A549 treated with dexamethasone at 1 μM for 4 hours (cell line): ENCODE data around the gene ORC1. TPM values are rescaled to one million over a fixed set of nuclear protein-coding genes. Genes with fewer than 3 reads are reported as not detected.

Experiments
- total RNA-seq: library from RNA; stranded (reverse); fragments of 200-300 nt; extraction: Qiagen RNA extraction; gene quantifications from 5 replicates; pipeline ENCODE4 v1.2.3, GENCODE V29; 2022

The ORC1 gene
- 22.8 to 24.2 TPM (median 23.7 TPM) in 5 replicates for total RNA-seq

DNA sequence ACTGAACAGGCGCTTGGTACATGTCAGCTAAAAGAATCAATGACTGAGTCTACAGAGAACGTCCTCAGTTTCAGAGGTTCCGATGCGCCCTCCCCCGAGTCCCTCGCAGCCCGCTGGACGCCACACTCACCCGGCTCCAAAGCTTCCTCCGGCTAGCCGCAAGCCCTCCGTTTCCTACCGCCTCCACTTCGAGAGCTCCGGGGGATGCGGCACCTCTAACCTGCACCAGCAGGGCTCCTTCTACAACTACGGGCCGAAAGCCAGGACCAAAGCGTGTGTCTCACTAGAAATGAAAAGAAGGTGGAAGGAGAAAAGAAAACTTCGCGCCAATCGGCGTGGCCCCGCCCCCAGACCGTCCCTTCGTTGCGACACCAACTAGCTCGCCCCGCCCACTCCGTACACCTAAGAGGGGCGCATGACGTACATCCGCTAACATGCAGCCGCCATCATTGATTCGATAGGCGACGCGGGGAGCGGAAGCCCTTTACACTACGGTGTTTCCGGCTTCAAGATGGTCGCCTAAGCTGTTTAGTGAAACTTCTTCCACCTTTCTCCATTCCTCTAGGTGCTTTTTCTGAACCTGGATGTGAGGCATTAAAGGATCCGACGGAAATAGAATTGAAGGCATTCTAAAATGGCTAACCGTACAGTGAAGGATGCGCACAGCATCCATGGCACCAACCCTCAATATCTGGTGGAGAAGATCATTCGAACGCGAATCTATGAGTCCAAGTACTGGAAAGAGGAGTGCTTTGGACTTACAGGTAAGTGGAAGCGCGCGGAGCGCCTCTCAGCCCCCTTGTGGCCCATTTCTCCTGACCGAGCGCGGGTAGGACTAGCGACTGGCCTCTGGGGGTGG lies at the start of gene ORC1, which contains the start of gene PRPF38A:
Gene ORC1 (minus strand): TSS at position 308 of the 859 bp plus-strand sequence. CDS start 2,200 bp downstream, outside the sequence.
Gene PRPF38A (plus strand): TSS at position 487 of the 859 bp plus-strand sequence. CDS start 148 bp downstream, at position 635.

DNA sequence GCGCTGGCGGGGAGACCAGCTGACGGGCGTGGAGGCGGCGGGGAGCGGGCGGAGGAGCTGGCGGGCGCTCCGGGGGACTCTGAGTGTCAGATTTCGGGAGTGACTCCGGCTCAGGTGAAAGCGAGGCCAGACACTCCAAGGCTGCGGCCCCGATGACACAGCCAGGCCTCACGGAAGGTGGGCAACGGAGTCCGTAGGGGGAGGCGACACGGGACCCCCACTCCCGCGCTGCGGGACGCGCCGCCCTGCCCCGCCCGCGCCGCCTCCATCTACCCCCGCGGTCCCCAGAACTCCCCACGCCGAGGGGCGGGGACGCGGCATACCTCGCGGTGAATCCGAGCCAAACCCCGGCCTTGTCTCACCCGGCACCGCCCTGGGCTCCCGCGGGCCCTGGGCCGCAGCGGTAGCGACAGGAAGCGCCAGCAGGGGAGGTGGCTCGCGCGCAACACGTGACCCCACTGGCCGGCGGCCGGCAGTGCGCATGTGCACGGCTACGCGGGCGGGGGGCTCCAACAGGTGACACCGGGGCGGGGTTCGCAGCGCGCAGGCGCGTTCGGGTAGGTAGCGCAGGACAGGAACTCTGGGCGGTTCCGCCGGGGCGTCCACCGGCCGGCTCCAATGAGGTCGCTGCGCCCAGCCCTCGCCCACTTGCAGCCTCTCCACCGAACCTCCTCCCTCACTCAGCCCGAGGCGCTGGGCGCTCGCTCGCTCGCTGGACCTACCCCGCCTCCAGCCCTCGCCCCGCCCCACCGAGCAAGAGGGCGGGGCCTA lies 38.3 kb downstream of the ORC1 start, which contains the start of gene CC2D1B:
Gene CC2D1B (minus strand): TSS at position 460 of the 771 bp plus-strand sequence. CDS start 1,585 bp downstream, outside the sequence.

Other genes with a start within 250 kb of the ORC1 start
- gene CC2D1B, start 38.2 kb downstream of the ORC1 start, total RNA-seq = 15.3 to 22.5 TPM (median 20.7 TPM) in 5 replicates
- gene PRPF38A, start 179 bp upstream of the ORC1 start, total RNA-seq = 18.5 to 23.7 TPM (median 23.2 TPM) in 5 replicates
- 32.3 to 42.2 TPM (median 38.4 TPM) in 5 replicates for gene TUT4, start 148.7 kb upstream of the ORC1 start, total RNA-seq
- gene GPX7, start 197.9 kb upstream of the ORC1 start, total RNA-seq = not detected in 5 replicates
- gene SHISAL2A, start 228.7 kb upstream of the ORC1 start, total RNA-seq = 0.38 to 1.1 TPM (median 0.59 TPM) in 5 replicates